DMS114 treated with DMSO at 0.1 percent for 48 hours (cell line): ENCODE data around the gene SCYGR5.
"Not testable (repeated sequence)": the region's sequence is repeated elsewhere in the genome, so short reads cannot be mapped to it uniquely, and the experiment has no call there.

Source experiments
- DNase-seq: peaks from one replicate; lab custom pipeline; 2025; ENCODE audit not compliant: unreplicated experiment; lab: John Stamatoyannopoulos, UW

SCYGR5 gene

DNA sequence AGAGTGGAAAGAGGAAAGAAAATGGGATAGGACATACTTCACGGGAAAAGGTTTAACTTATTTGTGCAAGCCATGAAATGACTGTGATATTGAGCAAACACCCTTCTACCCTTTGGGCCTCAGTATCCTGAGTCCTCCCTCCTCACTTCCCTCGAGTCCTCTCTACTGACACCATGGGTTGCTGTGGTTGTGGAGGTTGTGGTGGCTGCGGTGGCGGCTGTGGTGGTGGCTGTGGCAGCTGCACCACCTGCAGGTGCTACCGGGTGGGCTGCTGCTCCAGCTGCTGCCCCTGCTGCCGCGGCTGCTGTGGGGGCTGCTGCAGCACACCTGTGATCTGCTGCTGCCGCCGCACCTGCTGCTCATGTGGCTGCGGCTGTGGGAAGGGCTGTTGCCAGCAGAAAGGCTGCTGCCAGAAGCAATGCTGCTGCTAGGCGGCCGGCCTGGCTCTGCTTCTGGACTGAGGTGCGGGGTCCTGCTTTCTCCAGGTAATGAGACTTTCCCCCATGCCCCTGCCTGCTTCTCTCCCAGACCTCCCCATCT lies at the start of gene SCYGR5:
TSS of gene SCYGR5 (plus strand) at position 174 of the 540 bp plus-strand sequence. CDS start at position 174, 0 bp downstream.
- DNase-seq: not testable (repeated sequence)

DNA sequence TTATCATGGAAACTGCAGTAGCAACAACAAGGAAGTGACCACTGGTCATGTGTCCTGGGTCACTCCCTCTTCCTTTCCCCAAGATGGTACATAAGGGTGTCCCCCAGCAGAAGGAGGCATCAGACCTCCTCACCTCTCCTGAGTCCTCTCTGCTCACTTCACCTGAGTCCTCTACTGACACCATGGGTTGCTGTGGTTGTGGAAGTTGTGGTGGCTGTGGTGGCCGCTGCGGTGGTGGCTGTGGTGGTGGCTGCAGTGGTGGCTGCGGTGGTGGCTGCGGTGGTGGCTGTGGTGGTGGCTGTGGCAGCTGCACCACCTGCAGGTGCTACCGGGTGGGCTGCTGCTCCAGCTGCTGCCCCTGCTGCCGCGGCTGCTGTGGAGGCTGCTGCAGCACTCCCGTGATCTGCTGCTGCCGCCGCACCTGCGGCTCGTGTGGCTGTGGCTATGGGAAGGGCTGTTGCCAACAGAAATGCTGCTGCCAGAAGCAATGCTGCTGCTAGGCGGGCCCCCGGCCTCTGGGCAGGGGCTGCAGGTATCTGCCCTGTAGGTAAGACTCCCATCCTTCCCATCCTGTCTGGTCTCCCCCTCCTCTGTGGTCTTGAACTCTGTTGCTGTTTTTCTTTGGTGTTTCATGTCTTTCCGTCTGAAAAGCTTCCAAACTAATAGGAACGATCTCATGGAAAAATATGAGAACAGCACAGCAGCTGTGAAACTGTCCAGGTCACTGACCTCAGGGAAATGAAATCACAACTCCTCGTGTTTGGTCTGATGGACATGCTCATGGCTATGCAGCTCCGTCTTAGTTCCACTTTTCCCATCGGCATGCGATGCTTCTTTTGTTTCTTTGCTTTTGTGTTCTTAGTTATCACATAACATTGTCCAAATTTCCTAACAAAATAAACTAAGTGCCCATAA lies 49.0 kb upstream of the SCYGR5 start, which contains the start of gene SCYGR4:
TSS of gene SCYGR4 (plus strand) at position 183 of the 915 bp plus-strand sequence. CDS start at position 183, 0 bp downstream.
- DNase-seq: no peak

GRCh38 chr2:227623226-227623625 lies 43.4 kb upstream of the SCYGR5 start:
- DNase-seq: no peak

GRCh38 chr2:227625420-227625819 lies 41.2 kb upstream of the SCYGR5 start:
- DNase-seq: no peak

DNA sequence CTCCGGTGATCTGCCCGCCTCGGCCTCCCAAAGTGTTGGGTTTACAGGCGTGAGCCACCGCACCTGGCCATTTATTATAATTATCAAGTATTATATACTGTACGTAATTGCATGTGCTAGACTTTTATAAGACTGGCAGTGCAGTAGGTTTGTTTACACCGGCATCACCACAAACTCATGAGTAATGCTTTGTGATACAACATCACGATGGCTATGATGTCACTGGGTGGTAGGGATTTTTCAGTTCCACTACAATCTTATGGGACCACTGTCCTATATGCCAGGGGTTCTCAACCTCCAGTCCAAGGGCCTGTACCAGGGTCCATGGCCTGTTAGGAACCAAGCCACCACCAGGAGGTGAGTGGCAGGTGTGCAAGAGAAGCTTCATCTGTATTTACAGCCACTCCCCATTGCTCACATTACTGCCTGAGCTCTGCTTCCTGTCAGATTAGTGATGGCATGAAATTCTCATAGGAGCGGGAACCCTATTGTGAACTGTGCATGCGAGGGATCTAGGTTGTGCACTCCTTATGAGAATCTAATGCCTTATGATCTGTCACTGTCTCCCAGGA lies 39.9 kb upstream of the SCYGR5 start:
- no peak for DNase-seq

GRCh38 chr2:227627769-227628168 lies 38.8 kb upstream of the SCYGR5 start:
- DNase-seq: no peak

DNA sequence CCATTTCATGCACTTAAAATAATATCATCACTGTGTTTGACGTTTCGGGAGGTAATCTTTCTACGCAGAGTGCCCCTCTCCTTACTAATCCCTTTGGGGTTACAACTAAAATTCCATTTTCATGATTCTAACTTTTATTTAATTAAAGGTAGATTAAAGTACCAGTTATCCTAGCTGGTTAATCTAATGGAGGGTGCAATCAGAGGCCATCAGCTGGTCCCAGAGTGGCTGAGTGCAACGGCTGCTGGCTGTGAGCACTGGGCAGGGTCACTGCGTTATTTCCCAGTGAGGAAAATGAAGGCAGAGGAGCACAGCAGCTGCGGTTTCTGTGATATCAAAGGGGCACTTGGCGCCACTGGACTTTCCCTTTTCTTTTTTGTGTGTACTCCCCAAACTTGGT lies 37.2 kb upstream of the SCYGR5 start:
- no peak for DNase-seq

GRCh38 chr2:227630322-227630721 lies 36.3 kb upstream of the SCYGR5 start:
- no peak for DNase-seq

GRCh38 chr2:227632827-227633226 lies 33.8 kb upstream of the SCYGR5 start:
- no peak for DNase-seq

DNA sequence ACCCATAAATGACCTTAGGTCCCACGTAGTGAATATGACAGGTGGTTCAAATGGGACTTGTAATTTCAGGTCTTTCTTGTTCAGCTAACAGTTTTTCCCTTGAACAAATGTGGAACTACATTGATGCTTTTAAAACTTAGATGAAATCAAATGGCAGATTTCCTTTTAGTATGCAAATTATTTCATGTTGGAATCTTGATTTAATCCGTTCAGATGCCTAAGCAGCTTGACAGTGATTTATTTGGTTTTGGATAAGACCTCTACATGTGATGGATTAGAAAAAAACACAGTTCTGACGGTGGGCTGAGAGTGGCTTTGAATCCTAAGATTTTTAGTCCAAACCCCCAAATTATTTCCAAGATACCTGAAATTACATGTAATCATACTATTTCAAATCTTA lies 32.4 kb upstream of the SCYGR5 start:
- DNase-seq: no peak

DNA sequence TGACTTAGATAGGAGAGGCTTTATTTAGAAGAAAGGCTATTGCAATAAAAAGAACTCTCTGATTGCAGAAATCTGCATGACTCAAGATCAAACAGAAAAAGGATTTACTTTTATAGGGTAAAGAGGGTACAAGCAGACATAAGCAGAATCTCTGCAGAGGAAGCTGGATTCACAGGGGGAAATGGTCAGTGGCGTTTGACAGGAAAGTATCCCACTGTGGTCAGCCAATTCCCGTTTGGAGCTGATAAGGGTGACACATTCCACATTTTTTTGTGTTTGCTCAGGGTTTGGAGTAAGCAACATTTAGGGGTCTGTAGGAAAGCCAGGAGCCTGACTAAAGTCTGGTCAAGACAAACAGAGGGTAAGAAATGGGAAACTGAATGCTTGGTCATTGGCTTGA lies 23.9 kb upstream of the SCYGR5 start:
- DNase-seq: no peak

- no peak for DNase-seq
These were observed 22.5 kb upstream of the SCYGR5 start for GRCh38 chr2:227643990-227644551.

GRCh38 chr2:227653419-227653818 lies 13.2 kb upstream of the SCYGR5 start:
- DNase-seq: no peak

DNA sequence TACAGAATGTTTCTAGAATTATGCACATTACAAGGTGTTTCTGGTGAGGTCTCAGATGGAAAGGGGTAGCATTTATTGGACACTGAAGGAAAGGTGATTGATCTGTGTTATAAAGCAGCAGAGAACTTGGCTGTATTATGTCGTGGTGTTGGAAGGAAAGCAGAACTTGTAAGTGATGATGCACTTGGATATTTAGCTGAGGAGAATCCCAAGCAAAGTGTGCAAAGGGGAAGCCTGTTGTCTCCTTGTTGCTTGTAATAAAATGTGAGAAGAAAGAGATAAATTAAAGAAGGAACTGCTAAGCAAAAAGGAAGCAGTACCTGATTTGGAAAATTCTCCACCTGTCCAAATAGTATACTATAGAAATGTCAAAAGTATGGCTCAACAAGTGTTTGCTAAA lies 12.2 kb upstream of the SCYGR5 start:
- no peak for DNase-seq

GRCh38 chr2:227655454-227655853 lies 11.2 kb upstream of the SCYGR5 start:
- no peak for DNase-seq

- no peak for DNase-seq
These were observed 9.3 kb upstream of the SCYGR5 start for GRCh38 chr2:227657199-227657845.

DNA sequence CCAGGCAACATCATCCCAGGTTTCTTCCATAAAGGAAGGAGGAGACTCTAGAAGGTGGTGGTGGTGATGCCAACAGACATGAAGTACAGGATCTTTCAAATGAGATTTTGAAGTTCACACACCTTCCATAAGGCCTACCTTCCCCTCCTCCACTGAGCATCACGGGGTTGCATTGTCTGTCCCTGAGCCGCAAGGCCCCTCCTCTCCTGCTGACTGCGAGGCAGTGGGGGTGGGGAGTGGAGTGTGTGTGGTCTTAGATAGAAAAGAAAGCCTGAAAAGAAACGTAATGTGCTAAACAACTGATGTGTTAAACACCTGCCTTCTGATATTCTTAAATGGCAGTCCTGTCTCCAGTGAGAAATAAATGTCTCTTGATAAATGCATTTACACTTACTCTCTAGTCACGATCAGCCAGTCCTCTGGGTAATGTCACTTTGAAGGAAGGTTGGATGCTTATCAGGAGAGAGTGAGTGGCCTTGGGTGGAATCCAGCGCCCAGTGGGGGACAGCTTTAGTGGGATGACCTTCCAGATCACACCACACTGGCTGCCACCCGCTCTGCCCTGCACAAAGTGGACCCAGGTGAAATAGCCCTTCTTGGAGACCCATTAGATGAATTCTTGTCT lies 5.5 kb upstream of the SCYGR5 start:
- no peak for DNase-seq

- no peak for DNase-seq
These were observed 4.8 kb upstream of the SCYGR5 start for GRCh38 chr2:227661827-227662226.

DNA sequence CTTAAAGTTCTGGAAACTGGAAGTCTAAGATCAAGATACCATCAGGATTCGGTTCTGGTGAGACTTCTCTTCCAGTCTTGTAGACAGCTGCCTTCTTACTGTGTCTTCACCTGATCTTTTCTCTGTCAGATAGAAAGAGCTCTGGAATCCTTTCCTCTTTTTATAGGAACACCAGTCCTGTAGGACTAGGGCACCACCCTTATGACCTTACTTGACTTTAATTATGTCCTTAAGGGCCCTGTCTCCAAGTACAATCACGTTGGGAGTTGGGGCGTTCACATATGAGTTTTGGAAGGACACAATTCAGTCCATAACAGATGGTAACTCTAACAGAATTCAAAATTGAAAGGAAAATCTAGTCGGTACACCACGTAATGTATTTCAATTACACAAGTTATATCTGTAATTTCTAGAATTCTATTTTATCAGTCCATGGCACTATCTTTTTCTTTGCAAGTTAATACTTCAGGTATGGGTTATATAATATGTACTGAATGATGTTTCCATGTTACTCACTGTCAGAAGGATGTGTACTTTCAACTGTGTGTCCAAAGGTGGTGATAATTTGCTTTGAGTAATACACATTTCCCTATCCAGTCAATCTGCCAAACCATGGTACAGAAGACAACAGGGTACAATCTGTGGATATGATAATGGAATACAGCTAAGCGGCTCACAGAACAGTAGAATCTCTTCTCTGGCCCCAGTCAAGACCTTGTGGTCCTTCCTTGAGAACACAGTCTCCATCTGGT lies 1.2 kb upstream of the SCYGR5 start:
- DNase-seq: no peak
